ENCODE measurements around the gene CMIP.

Gene CMIP

GRCh38 chr16:81652798-81653505 lies 208.3 kb downstream of the CMIP start:
- Histone ChIP-seq H3K4me3 (ENCODE audit: low read depth, low read length) (no peak overlapping the region), H3K27me3 (replicated peaks) (no peaks in the 10 kb centered on the region), H3K27ac (no peak overlapping the region), H3K36me3 (replicated peaks) (peaks cover 5% of the 10 kb centered on the region)
- DNase-seq = no peak
- in situ Hi-C loops (cut with HindIII; ENCODE audit: low pct_ligation_motif_present, low sequenced_read_pairs) = no loop called here
- no peak for TF ChIP-seq CTCF (IDR thresholded peaks at IDR 0.05; ENCODE audit: low read depth, low read length, missing control alignments)

GRCh38 chr16:81654346-81654745 lies 209.7 kb downstream of the CMIP start:
- no peak overlapping the region for H3K4me3 ChIP-seq (ENCODE audit: low read depth, low read length)
- peaks cover 18% of the 10 kb centered on the region for H3K36me3 ChIP-seq (replicated peaks)
- in situ Hi-C loops (cut with HindIII; ENCODE audit: low pct_ligation_motif_present, low sequenced_read_pairs) = no loop called here
- no peak overlapping the region for H3K27ac ChIP-seq
- no peak for TF ChIP-seq CTCF (IDR thresholded peaks at IDR 0.05; ENCODE audit: low read depth, low read length, missing control alignments)
- no peaks in the 10 kb centered on the region for H3K27me3 ChIP-seq (replicated peaks)
- no peak for DNase-seq

- Histone ChIP-seq H3K4me3 (ENCODE audit: low read depth, low read length) (no peak overlapping the region), H3K27ac (no peak overlapping the region), H3K36me3 (replicated peaks) (peaks cover 19% of the 10 kb centered on the region), H3K27me3 (replicated peaks) (no peaks in the 10 kb centered on the region)
- no peak for DNase-seq
- in situ Hi-C loops (cut with HindIII; ENCODE audit: low pct_ligation_motif_present, low sequenced_read_pairs) = no loop called here
- no peak for TF ChIP-seq CTCF (IDR thresholded peaks at IDR 0.05; ENCODE audit: low read depth, low read length, missing control alignments)
These were observed 211.0 kb downstream of the CMIP start for GRCh38 chr16:81655469-81656162.

GRCh38 chr16:81657224-81657623 lies 212.6 kb downstream of the CMIP start:
- Histone ChIP-seq H3K27ac (no peak overlapping the region), H3K27me3 (replicated peaks) (no peaks in the 10 kb centered on the region), H3K4me3 (ENCODE audit: low read depth, low read length) (no peak overlapping the region), H3K36me3 (replicated peaks) (peaks cover 29% of the 10 kb centered on the region)
- no peak for TF ChIP-seq CTCF (IDR thresholded peaks at IDR 0.05; ENCODE audit: low read depth, low read length, missing control alignments)
- DNase-seq = no peak
- in situ Hi-C loops (cut with HindIII; ENCODE audit: low pct_ligation_motif_present, low sequenced_read_pairs) = no loop called here

GRCh38 chr16:81657781-81658180 lies 213.2 kb downstream of the CMIP start:
- peaks cover 27% of the 10 kb centered on the region for H3K36me3 ChIP-seq (replicated peaks)
- in situ Hi-C loops (cut with HindIII; ENCODE audit: low pct_ligation_motif_present, low sequenced_read_pairs) = no loop called here
- no peaks in the 10 kb centered on the region for H3K27me3 ChIP-seq (replicated peaks)
- no peak for TF ChIP-seq CTCF (IDR thresholded peaks at IDR 0.05; ENCODE audit: low read depth, low read length, missing control alignments)
- H3K4me3 ChIP-seq (ENCODE audit: low read depth, low read length) = no peak overlapping the region
- H3K27ac ChIP-seq = no peak overlapping the region
- no peak for DNase-seq
